Gastrocnemius medialis (tissue), 4 donors: ENCODE data around the gene TRAIP.

Experiments used
- CTCF ChIP-seq, 5 experiments: fragments of 450-650 bp in 3 of 5; fragments of 200-600 bp in 2 of 5; sonication (generic) in 2 of 5; IDR thresholded peaks in 4 of 5; conservative IDR thresholded peaks in 1 of 5; 1 replicate in 4 of 5; 2 replicates in 1 of 5; pipeline ENCODE4 v1.5.1; 2016 to 2019; ENCODE audit warnings: antibody characterized with exemption in 5 of 5, mild to moderate bottlenecking in 3 of 5, moderate library complexity in 3 of 5
- POLR2A ChIP-seq, 2 donors: fragments of 450-650 bp; IDR thresholded peaks; one replicate each; pipeline ENCODE4 v1.6.1; 2017; ENCODE audit warnings: antibody characterized with exemption in 2 of 2, mild to moderate bottlenecking in 2 of 2, moderate library complexity in 2 of 2

- TF ChIP-seq CTCF (IDR thresholded peaks at IDR 0.05 in 4 of 5, conservative IDR thresholded peaks at IDR 0.05 in 1 of 5) (no peak), POLR2A (IDR thresholded peaks at IDR 0.05) (no peak)
These were observed 43.4 kb downstream of the TRAIP start for GRCh38 chr3:49812916-49813496.
